Neural cell (in vitro differentiated cells): ENCODE results near the gene RAPGEF4.

ENCODE experiments used
- CTCF ChIP-seq: fragments of 450-650 bp; IDR thresholded peaks from 2 replicates; pipeline ENCODE4 v1.5.1; 2014; ENCODE audit warnings: antibody characterized with exemption, mild to moderate bottlenecking, moderate library complexity; ENCODE audit not compliant: poor library complexity, severe bottlenecking
- EP300 ChIP-seq: fragments of 450-650 bp; conservative IDR thresholded peaks from 2 replicates; pipeline ENCODE4 v1.6.1; 2014; ENCODE audit warnings: antibody characterized with exemption, mild to moderate bottlenecking, moderate library complexity; ENCODE audit not compliant: poor library complexity, severe bottlenecking
- POLR2AphosphoS5 ChIP-seq: IDR thresholded peaks from 2 replicates; pipeline ENCODE4 v1.6.1; 2012
- SMC3 ChIP-seq: fragments of 450-650 bp; conservative IDR thresholded peaks from 2 replicates; pipeline ENCODE4 v1.6.1; 2014; ENCODE audit warnings: antibody characterized with exemption, mild to moderate bottlenecking, moderate library complexity; ENCODE audit not compliant: poor library complexity
- TAF1 ChIP-seq: IDR thresholded peaks from 2 replicates; pipeline ENCODE4 v1.6.1; 2012; ENCODE audit warnings: low read depth
- TF ChIP-seq, protein P1 (sequence below): IDR thresholded peaks from 2 replicates; pipeline ENCODE4 v1.6.1; 2012; ENCODE audit warnings: borderline replicate concordance

DNA sequence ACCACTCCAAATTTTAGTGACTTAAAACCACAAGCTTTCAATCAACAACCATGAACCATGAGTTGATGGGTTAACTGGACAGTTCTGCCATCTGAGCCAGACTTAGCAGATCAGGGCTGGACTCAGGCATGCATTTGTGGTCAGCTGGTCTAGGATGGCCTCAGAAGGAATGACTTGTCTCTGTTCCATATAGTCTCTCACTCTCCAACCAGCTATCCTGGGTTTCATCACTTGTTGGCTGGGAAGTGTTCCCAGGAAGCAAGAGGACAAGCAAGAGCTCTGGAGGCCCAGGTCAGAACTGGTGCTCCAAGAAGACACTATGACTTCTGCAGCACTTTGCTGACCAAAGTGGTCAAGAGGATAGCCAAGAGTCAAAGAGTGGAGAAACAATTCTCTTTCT, 322.5 kb downstream of the RAPGEF4 start:
- no peak for TF ChIP-seq CTCF
- TF ChIP-seq POLR2AphosphoS5, result no peak
- no peak for TF ChIP-seq EP300
- TF ChIP-seq SMC3, result no peak
- TF ChIP-seq TAF1, result no peak
- TF ChIP-seq, protein P1, sequence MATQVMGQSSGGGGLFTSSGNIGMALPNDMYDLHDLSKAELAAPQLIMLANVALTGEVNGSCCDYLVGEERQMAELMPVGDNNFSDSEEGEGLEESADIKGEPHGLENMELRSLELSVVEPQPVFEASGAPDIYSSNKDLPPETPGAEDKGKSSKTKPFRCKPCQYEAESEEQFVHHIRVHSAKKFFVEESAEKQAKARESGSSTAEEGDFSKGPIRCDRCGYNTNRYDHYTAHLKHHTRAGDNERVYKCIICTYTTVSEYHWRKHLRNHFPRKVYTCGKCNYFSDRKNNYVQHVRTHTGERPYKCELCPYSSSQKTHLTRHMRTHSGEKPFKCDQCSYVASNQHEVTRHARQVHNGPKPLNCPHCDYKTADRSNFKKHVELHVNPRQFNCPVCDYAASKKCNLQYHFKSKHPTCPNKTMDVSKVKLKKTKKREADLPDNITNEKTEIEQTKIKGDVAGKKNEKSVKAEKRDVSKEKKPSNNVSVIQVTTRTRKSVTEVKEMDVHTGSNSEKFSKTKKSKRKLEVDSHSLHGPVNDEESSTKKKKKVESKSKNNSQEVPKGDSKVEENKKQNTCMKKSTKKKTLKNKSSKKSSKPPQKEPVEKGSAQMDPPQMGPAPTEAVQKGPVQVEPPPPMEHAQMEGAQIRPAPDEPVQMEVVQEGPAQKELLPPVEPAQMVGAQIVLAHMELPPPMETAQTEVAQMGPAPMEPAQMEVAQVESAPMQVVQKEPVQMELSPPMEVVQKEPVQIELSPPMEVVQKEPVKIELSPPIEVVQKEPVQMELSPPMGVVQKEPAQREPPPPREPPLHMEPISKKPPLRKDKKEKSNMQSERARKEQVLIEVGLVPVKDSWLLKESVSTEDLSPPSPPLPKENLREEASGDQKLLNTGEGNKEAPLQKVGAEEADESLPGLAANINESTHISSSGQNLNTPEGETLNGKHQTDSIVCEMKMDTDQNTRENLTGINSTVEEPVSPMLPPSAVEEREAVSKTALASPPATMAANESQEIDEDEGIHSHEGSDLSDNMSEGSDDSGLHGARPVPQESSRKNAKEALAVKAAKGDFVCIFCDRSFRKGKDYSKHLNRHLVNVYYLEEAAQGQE, result no peak
